ENCODE measurements around the gene MLN. TPM values are rescaled to one million over a fixed set of nuclear protein-coding genes. Genes with fewer than 3 reads are reported as not detected.

MLN gene
- total RNA-seq, 1 donor from 2014 or later: not detected

- peak; percentile 90 for DNase-seq
These were observed 14.9 kb downstream of the MLN start, which contains the start of gene LEMD2 for GRCh38 chr6:33788694-33789549. TSS of gene LEMD2 (minus strand) at chr6:33789130. CDS start at chr6:33789116, 14 bp downstream.

DNA sequence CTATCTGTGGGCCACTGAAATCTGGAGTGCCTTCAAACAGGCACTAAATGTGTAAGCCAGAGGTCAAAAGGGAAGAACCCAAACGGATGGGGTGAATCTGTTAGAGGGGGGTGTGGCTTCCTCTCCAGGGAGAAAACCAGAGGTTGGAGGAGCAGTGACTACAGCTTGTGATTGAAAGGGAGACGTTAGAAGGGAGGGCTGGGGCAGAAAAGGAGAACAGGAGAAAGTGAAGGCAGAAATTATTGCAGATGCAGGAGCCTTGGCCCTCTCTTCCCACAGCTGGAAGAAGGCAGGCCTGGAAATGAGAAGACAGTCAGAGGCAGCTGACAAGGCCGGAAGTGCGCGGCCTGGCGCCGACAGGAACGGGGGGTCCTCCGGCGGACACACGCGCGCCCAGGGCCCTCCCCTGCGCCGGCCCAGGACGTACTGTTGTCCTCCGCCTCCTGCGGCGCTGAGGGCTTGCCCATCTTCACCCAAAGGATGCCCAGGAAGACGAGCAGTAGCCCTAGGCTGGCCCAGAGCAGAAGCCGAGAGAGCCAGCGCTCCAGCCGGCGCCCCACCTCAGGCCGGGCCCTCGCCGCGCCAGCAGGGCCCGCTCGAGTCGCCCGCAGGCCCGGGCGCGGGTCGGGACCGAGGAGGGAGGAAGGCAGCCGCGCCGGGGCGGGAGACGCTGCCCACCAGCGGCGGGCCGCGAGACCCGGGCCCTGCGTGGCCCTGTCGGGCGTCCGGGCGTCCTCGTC is 15.7 kb downstream of the MLN start:
- DNase-seq: peak; percentile 35

DNA sequence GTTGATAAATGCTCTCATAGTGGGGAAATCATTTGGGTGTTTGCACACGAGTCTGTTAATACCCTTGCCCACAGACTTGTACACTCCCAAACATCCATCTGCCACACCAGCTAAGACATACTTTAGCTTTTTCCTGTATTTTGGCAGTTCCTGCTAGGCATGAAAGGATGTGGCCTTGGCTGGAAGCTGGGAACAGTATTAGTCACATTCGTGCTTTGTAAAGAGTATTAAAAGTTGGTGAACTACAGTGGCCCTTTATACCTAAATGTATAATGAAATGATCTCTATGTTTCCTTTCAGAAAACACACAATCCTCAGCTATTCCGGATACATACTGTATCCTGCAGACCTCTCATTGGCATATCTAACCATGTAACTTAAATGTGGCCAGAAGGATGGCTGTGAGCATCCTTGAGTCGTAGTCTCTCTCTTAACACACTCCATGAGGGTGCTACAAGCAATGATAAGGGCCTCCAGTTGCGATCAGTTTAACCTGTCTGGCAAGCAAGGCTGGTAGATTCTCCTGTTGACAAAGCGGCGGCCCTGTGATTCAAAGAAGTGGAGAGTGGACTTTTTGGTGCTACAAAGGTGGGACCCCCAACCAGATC is 16.4 kb downstream of the MLN start:
- no peak for DNase-seq

DNA sequence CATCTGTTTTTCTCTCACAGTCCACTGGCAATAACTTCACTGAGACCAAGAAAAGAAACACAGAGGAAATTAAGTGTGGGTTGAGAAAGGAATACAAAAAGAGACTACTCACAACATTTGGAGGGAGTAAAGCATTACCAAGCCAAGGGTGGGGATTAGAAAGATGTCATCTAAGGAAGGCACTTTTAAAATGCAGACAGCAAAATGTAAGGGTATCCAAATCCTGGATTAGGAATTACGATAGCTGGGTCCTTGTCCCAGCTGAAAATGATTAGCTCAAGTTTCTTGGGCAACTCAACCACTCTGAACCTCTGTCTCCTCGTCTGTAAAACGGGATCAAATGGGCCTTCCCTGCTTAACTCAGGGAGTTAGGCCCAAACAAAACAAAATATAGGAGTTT is 17.1 kb downstream of the MLN start:
- no peak for DNase-seq

- DNase-seq: no peak
These were observed 18.0 kb downstream of the MLN start for GRCh38 chr6:33785778-33786177.

DNA sequence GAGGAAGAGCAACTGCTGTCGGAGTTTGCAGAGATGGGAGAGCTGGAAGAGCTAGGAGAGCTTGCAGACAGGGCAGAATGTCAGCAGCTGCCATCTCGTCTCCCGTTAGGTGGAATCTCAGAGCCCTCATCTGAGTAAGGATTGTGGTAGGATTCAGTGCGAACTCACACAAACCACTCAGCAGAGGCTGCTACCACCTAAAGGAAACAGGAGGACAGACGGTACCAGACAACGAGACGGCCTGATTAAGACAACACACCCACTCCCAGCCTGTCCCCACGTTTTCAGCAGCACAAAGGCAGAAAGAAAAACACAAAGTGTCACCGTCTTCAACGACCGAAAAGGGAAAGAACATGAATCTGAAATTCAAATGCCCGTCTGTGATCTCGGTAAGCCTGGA is 19.0 kb downstream of the MLN start:
- DNase-seq: peak; percentile 30

DNA sequence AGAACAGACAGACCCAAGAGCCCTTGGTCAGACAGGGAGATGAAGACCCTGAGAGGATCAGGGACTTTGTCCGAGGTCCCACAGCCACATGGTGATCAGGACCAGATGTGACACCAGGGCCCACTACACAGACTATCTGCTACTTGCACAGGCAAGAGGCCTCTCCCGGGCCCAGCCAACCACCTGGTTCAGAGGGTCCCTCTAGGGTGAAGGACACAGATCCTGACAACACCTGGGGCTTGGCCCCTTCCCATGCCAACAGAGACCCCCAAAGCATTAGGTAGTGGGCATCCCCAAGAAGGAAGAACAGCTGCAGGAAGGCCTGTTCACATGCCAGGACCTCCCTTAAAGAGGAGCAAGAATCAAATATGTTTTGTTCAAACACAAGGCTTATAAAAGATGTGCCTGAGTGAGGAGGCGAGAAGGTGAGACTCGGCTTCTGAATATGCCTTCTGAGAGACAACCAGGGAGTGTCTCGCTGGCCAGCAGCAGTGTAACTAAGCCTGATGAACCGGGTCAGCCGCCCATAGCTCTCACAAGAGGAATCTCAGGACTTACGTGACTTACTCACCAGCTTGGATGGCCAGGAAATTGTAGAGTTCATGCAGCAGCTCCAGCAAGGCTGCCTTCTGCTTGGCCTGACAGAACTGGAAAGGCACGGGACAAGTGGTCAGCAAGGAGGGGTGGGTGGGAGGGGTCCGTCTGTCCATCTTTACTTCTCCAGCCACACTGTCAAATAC is 19.9 kb downstream of the MLN start:
- DNase-seq: no peak

GRCh38 chr6:33782561-33782960 is 21.2 kb downstream of the MLN start:
- DNase-seq: no peak

DNA sequence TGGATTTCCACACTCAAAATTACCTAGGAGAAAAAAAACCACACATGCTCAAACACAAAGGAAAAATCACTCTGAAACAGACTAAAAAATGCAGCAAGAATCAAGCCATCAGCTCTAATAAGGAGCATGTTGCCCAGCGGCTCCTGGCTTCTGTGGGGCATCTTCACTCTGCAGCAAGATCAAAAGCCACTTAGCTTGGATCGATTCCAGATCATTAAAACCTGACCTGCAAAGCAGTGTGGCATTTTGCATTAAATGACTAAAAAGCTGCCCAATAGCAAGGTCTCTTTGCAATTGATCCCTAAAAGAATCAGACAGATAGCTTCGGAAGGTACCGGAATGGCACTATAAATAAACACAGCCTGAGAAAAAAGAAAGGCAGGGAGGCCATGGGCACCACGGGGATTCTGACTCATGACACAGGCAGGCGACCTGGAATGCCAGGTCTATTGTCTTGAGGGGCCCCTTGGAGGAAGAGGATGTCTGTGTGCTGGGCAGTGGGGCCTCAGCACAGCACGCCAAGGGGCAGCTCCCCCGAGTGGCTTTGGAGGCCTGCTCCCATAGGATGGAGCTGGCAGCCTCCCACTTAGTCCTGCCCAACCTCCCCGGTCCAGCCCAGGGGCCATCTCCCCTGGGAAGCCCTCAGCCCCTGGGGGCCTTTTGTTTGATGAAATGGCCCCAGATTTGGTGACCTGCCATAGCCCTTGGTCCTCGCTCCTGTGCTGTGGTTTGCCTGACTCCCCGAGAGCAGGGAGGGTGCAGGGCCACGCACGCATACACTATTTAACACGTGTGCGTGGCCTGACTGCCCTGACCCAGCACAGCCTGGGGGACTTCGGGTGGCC is 22.4 kb downstream of the MLN start:
- DNase-seq: no peak

DNA sequence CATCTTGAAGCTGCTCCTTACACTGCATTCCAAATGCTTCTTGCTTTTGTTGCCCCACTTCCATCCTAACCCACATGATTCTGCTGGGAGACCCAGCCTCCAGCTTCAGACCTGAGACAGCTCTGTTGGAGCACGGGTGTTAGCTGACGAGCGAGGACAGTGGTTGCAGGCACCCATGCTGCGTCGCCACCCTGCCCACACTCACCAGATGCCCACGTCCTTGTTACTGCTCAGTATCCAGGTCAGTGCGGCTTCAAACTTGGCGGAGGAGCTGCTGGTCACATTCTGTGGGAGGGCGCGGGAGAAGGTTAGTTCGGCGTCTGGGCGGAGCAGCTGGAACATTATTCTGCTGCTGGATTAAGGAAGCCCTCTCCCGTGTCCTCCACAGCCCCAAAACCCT is 23.9 kb downstream of the MLN start:
- DNase-seq: peak; percentile 29

GRCh38 chr6:33779290-33779689 is 24.5 kb downstream of the MLN start:
- no peak for DNase-seq

DNA sequence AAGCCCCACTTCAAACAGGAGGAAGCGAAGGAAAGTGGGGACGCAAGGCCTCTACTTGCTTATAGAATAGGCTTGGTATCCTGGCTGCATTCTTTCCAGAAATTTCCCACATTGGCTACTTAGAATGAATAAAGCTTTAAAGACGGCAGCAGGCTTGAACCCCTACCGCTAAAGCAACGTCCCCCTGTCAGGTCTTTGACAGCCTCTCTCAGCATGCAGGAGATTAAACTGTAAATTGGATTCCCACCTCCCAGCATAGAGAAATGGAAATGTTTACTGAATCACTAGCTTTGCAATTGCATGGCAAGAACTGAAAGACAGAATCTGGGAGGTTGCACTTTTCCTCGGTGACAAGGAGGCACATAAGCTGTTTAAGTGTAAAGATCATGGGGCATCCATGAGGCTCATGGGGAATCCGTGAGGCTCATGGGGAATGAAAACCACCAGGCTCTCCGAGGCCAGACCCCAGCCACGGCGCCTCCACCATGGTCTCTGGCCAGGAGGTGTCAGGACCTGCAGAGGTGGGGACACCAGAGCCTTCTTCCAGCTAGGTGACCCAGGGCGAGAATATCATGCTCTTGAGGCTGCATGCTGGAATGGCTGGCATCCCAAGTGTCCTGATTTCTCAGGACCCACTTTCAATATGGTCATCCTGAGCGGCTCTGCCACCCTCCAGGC is 25.2 kb downstream of the MLN start:
- no peak for DNase-seq

DNA sequence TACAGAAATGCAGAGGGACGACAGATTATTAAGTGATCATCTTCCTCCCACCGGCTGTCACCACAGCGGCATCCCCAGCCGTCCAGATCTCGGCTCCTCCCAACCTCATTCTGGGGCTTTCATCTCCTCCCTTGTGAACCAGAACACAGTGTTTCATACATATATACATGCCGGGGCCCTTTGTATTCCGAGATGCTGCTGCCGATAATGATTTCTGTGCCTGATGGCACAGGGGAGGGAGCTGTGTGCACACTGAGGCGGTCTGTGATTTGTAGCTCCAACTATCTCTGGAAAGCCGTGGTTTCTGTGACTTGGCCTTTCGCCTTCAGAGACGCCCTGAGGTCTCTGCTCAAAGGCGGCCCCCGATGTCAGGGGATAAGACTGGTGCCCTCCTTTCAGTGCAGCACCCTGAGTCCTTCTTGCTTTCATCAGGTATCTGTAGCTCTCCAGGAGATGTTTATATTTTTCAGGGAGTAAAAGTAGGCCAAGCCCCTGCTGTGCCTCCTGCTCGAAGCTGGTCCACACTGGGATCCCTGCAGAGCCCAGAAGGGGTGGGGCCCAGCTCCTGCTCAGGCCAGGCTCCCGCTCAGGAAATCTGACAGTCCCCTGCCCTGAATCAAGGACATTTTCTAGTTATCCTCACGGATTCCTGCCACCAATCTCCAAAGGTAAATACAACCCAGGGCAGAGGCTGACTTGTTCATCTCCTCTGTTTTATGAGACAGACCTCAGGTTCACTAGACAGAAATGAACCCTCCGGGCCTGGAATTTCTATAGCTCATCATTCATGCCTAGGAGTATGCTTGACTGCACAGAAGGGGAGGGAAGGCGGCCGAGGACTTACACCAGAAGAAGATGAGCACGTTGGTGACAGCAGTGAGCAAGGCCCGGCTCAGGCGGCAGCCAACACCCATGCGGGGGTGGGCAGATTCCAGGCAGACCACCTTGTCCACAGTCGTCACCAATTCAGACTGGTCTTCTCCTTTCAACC is 26.1 kb downstream of the MLN start:
- no peak for DNase-seq

- no peak for DNase-seq
These were observed 27.0 kb downstream of the MLN start for GRCh38 chr6:33776764-33777163.

GRCh38 chr6:33776186-33776585 is 27.6 kb downstream of the MLN start:
- no peak for DNase-seq

- no peak for DNase-seq
These were observed 29.0 kb downstream of the MLN start for GRCh38 chr6:33774774-33775173.

DNA sequence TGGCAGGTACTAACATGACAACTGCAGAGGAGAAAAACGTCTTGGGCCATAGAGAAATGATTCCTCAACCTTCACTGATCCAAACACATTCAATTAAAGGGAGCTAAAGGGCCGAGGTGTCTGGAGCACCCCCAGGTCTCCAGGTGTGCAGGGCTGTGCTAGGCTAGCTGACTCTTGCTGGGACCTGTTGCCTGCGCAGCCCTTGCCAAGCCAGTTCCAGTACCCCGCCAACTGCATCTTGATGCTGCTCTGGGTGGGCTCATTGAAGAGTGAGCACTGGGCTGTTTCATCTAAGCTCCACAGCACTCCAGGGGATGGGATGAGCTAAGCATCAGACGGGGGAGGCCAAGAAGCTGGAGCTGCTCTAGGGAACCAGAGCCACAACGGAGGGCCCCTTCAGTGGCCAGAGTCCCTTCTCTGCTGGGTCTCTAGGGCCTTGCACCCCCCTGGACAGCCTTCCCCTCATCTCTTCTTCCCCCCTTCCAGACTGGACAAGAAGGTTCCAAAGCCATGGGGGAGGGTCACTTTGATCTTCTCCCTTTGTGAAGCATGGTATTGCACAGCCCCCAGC is 30.8 kb downstream of the MLN start:
- no peak for DNase-seq

- DNase-seq: no peak
These were observed 31.5 kb downstream of the MLN start for GRCh38 chr6:33772082-33772830.
